ENCODE results near the gene ASB12. TPM values are rescaled to one million over a fixed set of nuclear protein-coding genes. Genes with fewer than 3 reads are reported as not detected.
A peak's percentile ranks its signal among the peaks of the same experiment; 100 is the strongest.
"Not testable (repeated sequence)": the region's sequence is repeated elsewhere in the genome, so short reads cannot be mapped to it uniquely, and the experiment has no call there.

The ASB12 gene
- total RNA-seq, result 1 to 10 TPM in 1 of 2 donors, under 1 TPM in 1; 0.63 to 1.4 TPM
- long read RNA-seq, partial matches to known transcripts, result 0 of 1 reads
- long read RNA-seq, other reads (novel, unspliced or antisense), result 0 of 1 reads

GRCh38 chrX:64230123-64230970 is at the start of gene ASB12:
Gene ASB12, minus strand, starts transcription at chrX:64230607. Its CDS starts 4,957 bp downstream, at chrX:64225650.
- DNase-seq, result no peak
- ATAC-seq, result peak in 1 of 2 donors; percentile 77

GRCh38 chrX:64265265-64265664 is 34.9 kb upstream of the ASB12 start:
- intact Hi-C loops (cut with DNase I), result no loop called here
- DNase-seq, result no peak
- ATAC-seq, result no peak

More at GRCh38 chrX:64230123-64230970, at the start of gene ASB12:
- intact Hi-C loops (cut with DNase I), result no loop called here

GRCh38 chrX:64229154-64229553 is 1.3 kb downstream of the ASB12 start:
- DNase-seq (no peak), ATAC-seq (no peak)
- intact Hi-C loops (cut with DNase I), result no loop called here

- intact Hi-C loops (cut with DNase I), result no loop called here
- no peak for ATAC-seq
- DNase-seq, result no peak
Measured at GRCh38 chrX:64218023-64218422, 12.4 kb downstream of the ASB12 start.

GRCh38 chrX:64213989-64214388 is 16.4 kb downstream of the ASB12 start:
- DNase-seq; intact Hi-C loops (cut with DNase I); ATAC-seq: not testable (repeated sequence)

- intact Hi-C loops (cut with DNase I), result no loop called here
- DNase-seq (no peak), ATAC-seq (no peak)
Measured at GRCh38 chrX:64206556-64207162, 23.7 kb downstream of the ASB12 start.

GRCh38 chrX:64205735-64206501 is 24.5 kb downstream of the ASB12 start:
- peak; percentile 94 for DNase-seq
- intact Hi-C loops (cut with DNase I), result no loop called here
- peak; percentile 89 to 96 for ATAC-seq

- peak; percentile 49 for DNase-seq
- intact Hi-C loops (cut with DNase I), result no loop called here
- ATAC-seq, result peak; percentile 43 to 74
Measured at GRCh38 chrX:64205441-64205734, 25.0 kb downstream of the ASB12 start, which contains the start of gene AMER1. Gene AMER1, minus strand, starts transcription at chrX:64205708. Its CDS starts 12,422 bp downstream, at chrX:64193286.

- intact Hi-C loops (cut with DNase I), result no loop called here
- ATAC-seq (peak; percentile 20 to 25), DNase-seq (peak; percentile 33)
Measured at GRCh38 chrX:64204701-64205440, 25.5 kb downstream of the ASB12 start.

- DNase-seq (peak; percentile 56), ATAC-seq (peak; percentile 6 to 7)
- intact Hi-C loops (cut with DNase I), result no loop called here
Measured at GRCh38 chrX:64204252-64204651, 26.2 kb downstream of the ASB12 start.

GRCh38 chrX:64202808-64203325 is 27.5 kb downstream of the ASB12 start:
- intact Hi-C loops (cut with DNase I), result no loop called here
- no peak for ATAC-seq
- no peak for DNase-seq

GRCh38 chrX:64198036-64198435 is 32.4 kb downstream of the ASB12 start:
- no peak for DNase-seq
- no peak for ATAC-seq
- intact Hi-C loops (cut with DNase I), result no loop called here

- DNase-seq, result no peak
- intact Hi-C loops (cut with DNase I), result no loop called here
- ATAC-seq, result no peak
Measured at GRCh38 chrX:64196606-64197005, 33.8 kb downstream of the ASB12 start.

- intact Hi-C loops (cut with DNase I), result no loop called here
- ATAC-seq, result no peak
- DNase-seq, result no peak
Measured at GRCh38 chrX:64195862-64196261, 34.5 kb downstream of the ASB12 start.

- ATAC-seq (peak; percentile 58 to 68), DNase-seq (no peak)
- intact Hi-C loops (cut with DNase I), result no loop called here
Measured at GRCh38 chrX:64192673-64193072, 37.7 kb downstream of the ASB12 start.

- intact Hi-C loops (cut with DNase I), result no loop called here
- DNase-seq (no peak), ATAC-seq (no peak)
Measured at GRCh38 chrX:64192040-64192439, 38.4 kb downstream of the ASB12 start.

- intact Hi-C loops (cut with DNase I), result no loop called here
- DNase-seq (no peak), ATAC-seq (no peak)
Measured at GRCh38 chrX:64191281-64192010, 39.0 kb downstream of the ASB12 start.

- ATAC-seq, result no peak
- intact Hi-C loops (cut with DNase I), result no loop called here
- no peak for DNase-seq
Measured at GRCh38 chrX:64190136-64190740, 40.2 kb downstream of the ASB12 start.

Data from left cardiac atrium (tissue), 4 donors.